PFSK-1 (cell line): ENCODE measurements around the gene XYLT1.

ENCODE experiments used
- FOXP2 ChIP-seq: optimal IDR thresholded peaks from 2 replicates; pipeline ENCODE3; 2011; ENCODE audit warnings: borderline replicate concordance, control low read depth, inconsistent platforms; ENCODE audit not compliant: insufficient read depth; ENCODE audit errors: extremely low read length, extremely low read depth
- POLR2AphosphoS5 ChIP-seq: IDR thresholded peaks from 2 replicates; pipeline ENCODE4 v1.6.1; 2012; ENCODE audit warnings: low read depth, mild to moderate bottlenecking, control low read depth, low read length, moderate library complexity
- REST ChIP-seq, 2 experiments: IDR thresholded peaks; 2 replicates each; pipeline versions ENCODE4 v1.6.1 to v1.8.0; 2011 to 2012; ENCODE audit warnings: low read depth in 2 of 2, low read length in 2 of 2, control low read depth in 1 of 2, inconsistent platforms in 1 of 2, mild to moderate bottlenecking in 1 of 2, moderate library complexity in 1 of 2; ENCODE audit not compliant: insufficient read depth in 1 of 2
- SIN3A ChIP-seq: IDR thresholded peaks from 2 replicates; pipeline ENCODE4 v1.6.1; 2012; ENCODE audit warnings: mild to moderate bottlenecking, low read length, moderate library complexity, borderline replicate concordance; ENCODE audit not compliant: insufficient read depth
- TAF1 ChIP-seq: IDR thresholded peaks from 2 replicates; pipeline ENCODE4 v1.6.1; 2012; ENCODE audit warnings: low read length, control low read depth, borderline replicate concordance; ENCODE audit not compliant: insufficient read depth

XYLT1 gene

DNA sequence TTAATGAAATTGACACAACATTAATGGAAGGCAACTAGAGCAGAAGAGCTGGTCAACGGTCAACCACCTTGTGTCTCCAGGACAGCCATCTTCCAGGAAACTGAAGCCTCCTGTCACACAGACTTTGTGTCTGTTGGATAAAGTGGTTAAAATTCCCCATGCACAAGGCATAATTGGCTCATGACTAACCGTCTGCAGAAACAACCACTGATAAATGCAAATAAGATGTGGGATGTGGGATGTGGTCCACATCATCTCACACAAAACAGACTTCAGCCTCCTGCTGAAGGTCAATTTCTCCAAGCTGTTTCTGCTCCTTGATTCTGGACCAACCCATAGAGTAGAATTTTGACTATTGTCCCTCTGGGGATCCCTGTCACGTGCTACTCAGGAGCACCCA lies 26.9 kb upstream of the XYLT1 start:
- no peak for TF ChIP-seq TAF1
- no peak for TF ChIP-seq FOXP2
- TF ChIP-seq POLR2AphosphoS5: no peak
- TF ChIP-seq REST (IDR thresholded peaks at IDR 0.05; ENCODE audit: insufficient read depth in 1 of 2, low read depth in 2 of 2, low read length in 2 of 2): no peak
- no peak for TF ChIP-seq SIN3A

- no peak for TF ChIP-seq TAF1
- no peak for TF ChIP-seq SIN3A
- no peak for TF ChIP-seq FOXP2
- TF ChIP-seq POLR2AphosphoS5: no peak
- TF ChIP-seq REST (IDR thresholded peaks at IDR 0.05; ENCODE audit: insufficient read depth in 1 of 2, low read depth in 2 of 2, low read length in 2 of 2): no peak
Observed at GRCh38 chr16:17496891-17497290, 26.1 kb upstream of the XYLT1 start.

- TF ChIP-seq TAF1 (no peak), SIN3A (no peak), POLR2AphosphoS5 (no peak), REST (IDR thresholded peaks at IDR 0.05; ENCODE audit: insufficient read depth in 1 of 2, low read depth in 2 of 2, low read length in 2 of 2) (no peak), FOXP2 (no peak)
Observed at GRCh38 chr16:17493012-17493411, 22.3 kb upstream of the XYLT1 start.

- no peak for TF ChIP-seq POLR2AphosphoS5
Observed at GRCh38 chr16:17491140-17491662, 20.4 kb upstream of the XYLT1 start.

DNA sequence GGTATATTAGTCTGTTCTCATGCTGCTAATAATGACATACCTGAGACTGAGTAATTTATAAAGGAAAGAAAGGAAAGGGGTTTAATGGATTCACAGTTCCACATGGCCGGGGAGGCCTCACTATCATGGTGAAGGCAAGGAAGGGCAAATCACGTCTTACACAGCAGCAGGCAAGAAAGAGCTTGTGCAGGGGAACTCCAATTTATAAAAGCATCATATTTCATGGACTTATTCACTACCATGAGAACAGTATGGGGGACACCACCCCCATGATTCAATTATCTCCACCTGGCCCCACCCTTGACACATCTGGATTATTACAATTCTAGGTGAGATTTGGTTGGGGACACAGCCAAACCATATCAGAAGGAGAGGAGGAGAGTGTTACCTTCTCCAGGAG lies 17.7 kb upstream of the XYLT1 start:
- no peak for TF ChIP-seq REST (IDR thresholded peaks at IDR 0.05; ENCODE audit: insufficient read depth in 1 of 2, low read depth in 2 of 2, low read length in 2 of 2)
- no peak for TF ChIP-seq TAF1
- TF ChIP-seq FOXP2: no peak
